DND-41 (cell line): ENCODE measurements around the gene ANKS1B.
"Not testable (repeated sequence)": the region's sequence is repeated elsewhere in the genome, so short reads cannot be mapped to it uniquely, and the experiment has no call there.

Experiments
- ATAC-seq: fragments of 200-7000 bp; cut with Tn5 transposase; 3 replicates; pipeline ENCODE4 v1.9.1; 2021; ENCODE audit warnings: low read depth; ENCODE audit not compliant: insufficient read depth
- DNase-seq: peaks from one replicate; pipeline ENCODE4 v3.0.0-alpha.2; 2020
- H2AFZ ChIP-seq: 2 replicates; pipeline ENCODE4 v1.6.0; 2012; ENCODE audit warnings: low read depth, low read length
- H3K27ac ChIP-seq: 2 replicates; pipeline ENCODE4 v1.5.1; 2012; ENCODE audit warnings: low read length, inconsistent platforms
- H3K27me3 ChIP-seq: fragments of 200-600 bp; sonication (generic); 2 replicates; pipeline ENCODE4 v1.6.0; 2012; ENCODE audit warnings: low read length, mild to moderate bottlenecking, inconsistent platforms; ENCODE audit not compliant: insufficient read depth, poor library complexity
- H3K36me3 ChIP-seq: 2 replicates; pipeline ENCODE4 v1.5.1; 2012; ENCODE audit warnings: low read length, inconsistent platforms; ENCODE audit not compliant: insufficient read depth
- H3K4me1 ChIP-seq: 2 replicates; pipeline ENCODE4 v1.5.1; 2012; ENCODE audit warnings: mild to moderate bottlenecking, low read length; ENCODE audit not compliant: insufficient read depth
- H3K4me2 ChIP-seq: 2 replicates; pipeline ENCODE4 v1.6.0; 2012; ENCODE audit warnings: mild to moderate bottlenecking, moderate library complexity, low read length, inconsistent platforms; ENCODE audit not compliant: insufficient read depth
- H3K4me3 ChIP-seq, 2 experiments: fragments of 200-600 bp in 1 of 2; shearing (Covaris generic) in 1 of 2; 2 replicates each; pipeline ENCODE4 v1.5.1; 2012 to 2016; ENCODE audit warnings: inconsistent platforms in 2 of 2, low read length in 2 of 2, mild to moderate bottlenecking in 2 of 2, low read depth in 1 of 2, moderate library complexity in 1 of 2
- H3K79me2 ChIP-seq: 2 replicates; pipeline ENCODE4 v1.6.0; 2012; ENCODE audit warnings: low read length, inconsistent platforms; ENCODE audit not compliant: insufficient read depth
- H3K9ac ChIP-seq: 2 replicates; pipeline ENCODE4 v1.6.0; 2012; ENCODE audit warnings: low read depth, mild to moderate bottlenecking, inconsistent platforms, low read length, moderate library complexity
- H3K9me3 ChIP-seq: 2 replicates; pipeline ENCODE4 v1.5.1; 2012; ENCODE audit warnings: low read length, moderate library complexity, mild to moderate bottlenecking, inconsistent platforms; ENCODE audit not compliant: insufficient read depth, severe bottlenecking
- H4K20me1 ChIP-seq: 2 replicates; pipeline ENCODE4 v1.6.0; 2012; ENCODE audit warnings: low read length; ENCODE audit not compliant: insufficient read depth
- EZH2 ChIP-seq: IDR thresholded peaks from 3 replicates; pipeline ENCODE4 v1.6.1; 2012; ENCODE audit warnings: borderline replicate concordance, low read depth, mild to moderate bottlenecking, moderate library complexity, low read length, inconsistent platforms; ENCODE audit not compliant: severe bottlenecking
- TF ChIP-seq, protein P1 (sequence below): IDR thresholded peaks from 2 replicates; pipeline ENCODE4 v1.5.1; 2012; ENCODE audit warnings: borderline replicate concordance, low read length, moderate library complexity, mild to moderate bottlenecking; ENCODE audit not compliant: poor library complexity, severe bottlenecking; ENCODE audit errors: extremely low read depth

The ANKS1B gene

GRCh38 chr12:100016304-100016703 is 31.6 kb upstream of the ANKS1B start:
- not testable (repeated sequence) for H3K4me3 ChIP-seq, H3K4me2 ChIP-seq, H3K9ac ChIP-seq, H3K27ac ChIP-seq, H3K9me3 ChIP-seq, DNase-seq, H3K27me3 ChIP-seq, H4K20me1 ChIP-seq, H2AFZ ChIP-seq, ATAC-seq, H3K36me3 ChIP-seq, H3K79me2 ChIP-seq, H3K4me1 ChIP-seq

DNA sequence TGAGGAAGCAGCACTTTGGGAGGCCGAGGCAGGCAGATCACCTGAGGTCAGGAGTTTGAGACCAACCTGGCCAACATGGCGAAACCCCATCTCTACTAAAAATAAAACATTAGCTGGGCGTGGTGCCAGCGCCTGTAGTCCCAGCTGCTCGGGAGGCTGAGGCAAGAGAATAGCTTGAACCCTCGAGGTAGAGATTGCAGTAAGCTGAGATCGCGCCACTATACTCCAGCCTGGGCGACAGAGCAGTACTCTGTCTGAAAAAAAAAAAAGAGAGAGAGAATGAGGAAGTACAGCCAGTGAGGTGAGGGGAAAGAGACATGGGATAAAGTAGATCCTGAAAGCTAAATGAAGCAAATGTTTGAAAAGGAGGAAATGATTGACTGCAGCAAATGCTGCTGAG is 21.1 kb upstream of the ANKS1B start:
- H3K79me2 ChIP-seq, DNase-seq, H4K20me1 ChIP-seq, H3K4me1 ChIP-seq, ATAC-seq, H3K9ac ChIP-seq, H3K27me3 ChIP-seq, H3K4me3 ChIP-seq, H3K4me2 ChIP-seq, H3K36me3 ChIP-seq, H2AFZ ChIP-seq, H3K27ac ChIP-seq, H3K9me3 ChIP-seq: not testable (repeated sequence)

DNA sequence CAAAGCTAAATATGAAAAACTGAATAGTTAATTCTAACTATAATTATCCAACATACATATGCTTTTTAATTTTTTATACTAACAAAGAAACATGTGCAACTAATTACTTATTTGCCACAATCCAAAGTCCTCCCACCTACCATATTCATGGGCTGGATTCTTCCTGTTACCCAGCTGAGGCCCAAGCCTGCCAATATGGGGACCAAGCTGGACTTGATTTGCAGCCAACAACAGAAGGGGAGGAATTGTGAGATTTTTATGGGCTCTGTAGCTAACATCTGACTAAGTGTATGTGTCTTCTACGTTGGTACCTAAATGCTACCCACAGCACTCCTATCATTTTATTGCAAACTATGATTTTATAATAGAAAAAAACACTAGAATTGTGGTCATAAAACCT is 13.1 kb upstream of the ANKS1B start:
- Histone ChIP-seq H4K20me1 (no peaks in the 10 kb centered on the region), H3K9me3 (no peaks in the 10 kb centered on the region), H3K79me2 (no peaks in the 10 kb centered on the region), H3K27ac (no peak overlapping the region), H3K9ac (no peak overlapping the region), H3K4me3 (no peak overlapping the region), H2AFZ (no peak overlapping the region), H3K4me2 (no peak overlapping the region), H3K4me1 (no peaks in the 10 kb centered on the region), H3K36me3 (no peaks in the 10 kb centered on the region), H3K27me3 (no peaks in the 10 kb centered on the region)
- ATAC-seq: no peak
- no peak for DNase-seq
- TF ChIP-seq EZH2: no peak
- TF ChIP-seq, protein P1, sequence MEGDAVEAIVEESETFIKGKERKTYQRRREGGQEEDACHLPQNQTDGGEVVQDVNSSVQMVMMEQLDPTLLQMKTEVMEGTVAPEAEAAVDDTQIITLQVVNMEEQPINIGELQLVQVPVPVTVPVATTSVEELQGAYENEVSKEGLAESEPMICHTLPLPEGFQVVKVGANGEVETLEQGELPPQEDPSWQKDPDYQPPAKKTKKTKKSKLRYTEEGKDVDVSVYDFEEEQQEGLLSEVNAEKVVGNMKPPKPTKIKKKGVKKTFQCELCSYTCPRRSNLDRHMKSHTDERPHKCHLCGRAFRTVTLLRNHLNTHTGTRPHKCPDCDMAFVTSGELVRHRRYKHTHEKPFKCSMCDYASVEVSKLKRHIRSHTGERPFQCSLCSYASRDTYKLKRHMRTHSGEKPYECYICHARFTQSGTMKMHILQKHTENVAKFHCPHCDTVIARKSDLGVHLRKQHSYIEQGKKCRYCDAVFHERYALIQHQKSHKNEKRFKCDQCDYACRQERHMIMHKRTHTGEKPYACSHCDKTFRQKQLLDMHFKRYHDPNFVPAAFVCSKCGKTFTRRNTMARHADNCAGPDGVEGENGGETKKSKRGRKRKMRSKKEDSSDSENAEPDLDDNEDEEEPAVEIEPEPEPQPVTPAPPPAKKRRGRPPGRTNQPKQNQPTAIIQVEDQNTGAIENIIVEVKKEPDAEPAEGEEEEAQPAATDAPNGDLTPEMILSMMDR: no peak

DNA sequence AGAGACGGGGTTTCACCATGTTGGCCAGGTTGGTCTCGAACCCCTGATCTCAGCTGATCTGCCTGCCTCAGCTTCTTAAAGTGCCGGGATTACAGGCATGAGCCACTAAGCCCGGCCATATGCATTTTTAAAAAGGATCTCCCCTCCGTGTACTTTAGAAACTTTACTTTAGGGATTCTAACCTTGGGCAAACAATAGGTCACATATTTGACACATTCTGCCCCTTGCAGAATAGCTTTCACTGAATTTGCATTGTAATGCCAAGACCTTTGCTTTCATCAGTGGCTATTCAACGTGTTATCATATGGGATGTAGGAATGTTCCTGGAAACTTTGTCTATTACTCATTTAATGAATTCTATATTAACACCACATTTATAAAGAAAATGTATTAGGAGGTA is 11.4 kb upstream of the ANKS1B start:
- DNase-seq: no peak
- H4K20me1 ChIP-seq: no peaks in the 10 kb centered on the region
- no peak overlapping the region for H3K9ac ChIP-seq
- no peak overlapping the region for H3K4me2 ChIP-seq
- no peak overlapping the region for H2AFZ ChIP-seq
- H3K9me3 ChIP-seq: no peaks in the 10 kb centered on the region
- ATAC-seq: no peak
- TF ChIP-seq EZH2: no peak
- TF ChIP-seq, protein P1: no peak
- H3K79me2 ChIP-seq: no peaks in the 10 kb centered on the region
- no peak overlapping the region for H3K27ac ChIP-seq
- no peaks in the 10 kb centered on the region for H3K36me3 ChIP-seq
- H3K4me3 ChIP-seq: no peak overlapping the region
- H3K4me1 ChIP-seq: no peaks in the 10 kb centered on the region
- H3K27me3 ChIP-seq: no peaks in the 10 kb centered on the region

- DNase-seq (no peak), ATAC-seq (no peak)
- Histone ChIP-seq H3K9ac (no peak overlapping the region), H2AFZ (no peak overlapping the region), H3K4me1 (no peaks in the 10 kb centered on the region), H3K27me3 (no peaks in the 10 kb centered on the region), H3K4me3 (no peak overlapping the region), H3K9me3 (no peaks in the 10 kb centered on the region), H3K36me3 (no peaks in the 10 kb centered on the region), H3K27ac (no peak overlapping the region), H3K79me2 (no peaks in the 10 kb centered on the region), H3K4me2 (no peak overlapping the region), H4K20me1 (no peaks in the 10 kb centered on the region)
- no peak for TF ChIP-seq EZH2
- TF ChIP-seq, protein P1: no peak
These were observed 895 bp upstream of the ANKS1B start for GRCh38 chr12:99985631-99986030.
